GM19240 (cell line): ENCODE data around the gene KLF5.
"Not testable (repeated sequence)": the region's sequence is repeated elsewhere in the genome, so short reads cannot be mapped to it uniquely, and the experiment has no call there.

Source experiments
- DNase-seq: peaks from one replicate; pipeline ENCODE4 v3.0.0; 2011; ENCODE audit warnings: low spot score; ENCODE audit not compliant: insufficient read length

KLF5 gene

DNA sequence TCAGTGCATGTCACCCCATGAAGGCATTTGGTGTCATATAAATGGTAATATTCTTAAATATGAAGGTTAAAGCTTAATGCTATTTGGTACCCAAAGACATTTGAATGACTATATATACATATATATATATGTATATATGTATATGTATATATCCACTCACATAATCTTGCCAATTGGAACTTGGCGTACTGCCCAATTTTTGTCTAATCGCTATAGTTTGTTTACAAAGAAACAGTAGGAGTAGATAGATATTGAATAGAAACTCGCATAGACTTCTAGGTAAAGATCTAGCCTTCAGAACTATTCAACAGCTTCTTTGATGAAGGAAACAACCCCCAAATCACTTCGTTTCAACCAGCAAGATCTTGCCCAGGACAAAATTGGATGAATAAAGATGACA, 24.1 kb downstream of the KLF5 start:
- DNase-seq = no peak

- no peak for DNase-seq
These were observed 29.6 kb downstream of the KLF5 start for GRCh38 chr13:73088332-73088935.

GRCh38 chr13:73089213-73089612, 30.4 kb downstream of the KLF5 start:
- DNase-seq = no peak

DNA sequence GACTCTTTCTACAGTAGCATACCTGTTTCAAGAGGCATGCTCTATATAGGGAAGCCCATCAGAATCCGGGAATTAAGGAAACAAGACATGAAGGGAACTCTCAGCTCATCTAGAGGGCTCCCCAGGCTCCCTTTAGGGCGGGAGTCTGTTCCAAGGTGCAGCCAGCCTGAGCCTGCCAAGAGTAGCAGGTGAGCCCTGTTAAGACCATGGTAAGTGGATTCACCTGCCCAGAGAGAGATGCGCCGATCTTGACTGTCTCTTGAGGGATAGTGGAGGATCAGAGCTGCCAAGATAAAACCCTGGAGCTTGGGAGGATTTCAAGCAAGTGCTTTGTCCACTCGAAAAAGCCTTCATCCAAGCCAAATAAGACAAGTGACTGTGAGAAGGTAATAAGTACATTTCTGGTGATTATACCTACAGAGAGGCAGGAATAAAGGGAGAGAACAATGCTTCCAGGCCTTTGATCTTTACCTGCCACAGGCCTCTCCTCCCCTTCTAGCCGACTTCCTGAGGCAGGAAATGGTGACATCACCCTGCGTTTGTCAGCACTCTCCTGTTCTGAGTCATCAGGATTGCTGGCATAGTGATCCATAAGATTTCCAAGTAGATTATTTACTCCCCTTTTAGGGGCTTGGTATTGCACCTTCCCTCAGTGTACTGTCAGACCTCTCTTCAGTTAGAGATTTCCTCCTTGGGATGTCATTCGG, 31.5 kb downstream of the KLF5 start:
- no peak for DNase-seq

GRCh38 chr13:73090823-73091187, 32.0 kb downstream of the KLF5 start:
- DNase-seq = no peak

GRCh38 chr13:73092829-73093228, 34.0 kb downstream of the KLF5 start:
- no peak for DNase-seq

- no peak for DNase-seq
These were observed 37.4 kb downstream of the KLF5 start for GRCh38 chr13:73096173-73096572.

DNA sequence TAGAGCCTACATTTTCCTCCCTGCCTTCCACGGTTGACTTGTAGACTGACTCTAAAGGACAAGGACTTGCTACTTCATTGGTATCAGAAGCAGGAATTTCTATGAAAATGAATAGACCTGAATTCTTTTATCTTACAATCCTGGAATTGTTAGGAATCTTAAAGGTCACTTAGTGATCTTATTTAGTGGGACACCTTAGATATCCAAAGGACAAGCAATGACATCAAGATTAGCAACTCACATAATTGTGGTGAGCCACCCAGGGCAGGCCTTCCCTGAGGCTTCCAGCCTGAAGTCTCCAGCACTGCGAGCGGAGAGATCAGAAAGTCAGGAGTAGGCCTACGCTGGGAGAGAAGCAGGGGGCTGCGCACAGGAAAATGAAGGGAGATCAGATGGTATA, 37.8 kb downstream of the KLF5 start:
- DNase-seq = no peak

- DNase-seq = not testable (repeated sequence)
These were observed 42.0 kb downstream of the KLF5 start for GRCh38 chr13:73100781-73101180.

DNA sequence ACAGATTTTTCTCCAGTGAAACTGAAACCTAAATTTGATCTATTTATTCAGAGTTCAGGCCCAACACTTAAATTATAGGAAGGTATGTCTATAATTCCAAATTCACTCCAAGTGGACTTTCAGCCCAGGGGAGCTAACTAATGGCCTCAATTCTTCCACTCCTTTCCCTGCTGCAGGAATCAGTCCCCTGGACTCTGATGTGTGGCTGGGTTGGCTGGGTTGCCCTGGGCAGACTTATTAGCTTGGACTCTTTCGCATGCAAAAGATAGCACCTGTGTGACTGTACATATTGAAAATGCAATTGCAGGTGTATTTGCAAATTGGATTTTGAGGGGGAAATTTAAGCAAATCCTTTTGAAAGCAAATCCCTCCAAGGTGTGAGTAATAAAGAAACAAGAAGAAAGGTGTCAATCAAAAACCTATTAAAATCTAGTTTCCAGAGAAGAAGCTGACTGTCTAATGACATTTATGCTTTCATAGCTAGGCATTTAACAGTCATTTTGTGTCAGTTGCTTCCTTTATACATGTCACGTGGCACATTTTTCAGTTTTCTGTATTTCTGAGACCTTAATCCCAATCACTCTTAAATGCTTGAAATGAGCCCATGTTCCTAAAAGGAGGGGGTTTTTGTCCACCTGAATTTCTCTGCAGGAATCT, 42.7 kb downstream of the KLF5 start:
- no peak for DNase-seq

DNA sequence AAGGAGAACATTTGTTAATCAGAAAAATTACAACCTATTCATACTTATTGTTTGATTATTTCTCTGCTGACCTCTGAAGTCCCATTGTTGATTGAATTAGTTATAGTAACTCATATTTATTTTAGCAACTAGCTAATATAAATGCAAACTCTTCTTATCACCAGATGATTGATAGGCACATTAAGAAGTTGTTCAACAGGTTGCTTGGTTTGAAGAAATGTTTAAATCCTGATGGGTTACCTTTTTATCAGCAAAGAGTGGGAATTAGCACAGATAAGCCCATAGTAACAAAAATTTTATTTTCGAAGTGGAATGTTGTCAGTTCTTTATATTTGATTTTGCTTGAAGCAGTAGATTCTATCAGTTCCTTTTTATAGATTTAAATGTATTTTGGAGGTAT, 44.4 kb downstream of the KLF5 start:
- no peak for DNase-seq

DNA sequence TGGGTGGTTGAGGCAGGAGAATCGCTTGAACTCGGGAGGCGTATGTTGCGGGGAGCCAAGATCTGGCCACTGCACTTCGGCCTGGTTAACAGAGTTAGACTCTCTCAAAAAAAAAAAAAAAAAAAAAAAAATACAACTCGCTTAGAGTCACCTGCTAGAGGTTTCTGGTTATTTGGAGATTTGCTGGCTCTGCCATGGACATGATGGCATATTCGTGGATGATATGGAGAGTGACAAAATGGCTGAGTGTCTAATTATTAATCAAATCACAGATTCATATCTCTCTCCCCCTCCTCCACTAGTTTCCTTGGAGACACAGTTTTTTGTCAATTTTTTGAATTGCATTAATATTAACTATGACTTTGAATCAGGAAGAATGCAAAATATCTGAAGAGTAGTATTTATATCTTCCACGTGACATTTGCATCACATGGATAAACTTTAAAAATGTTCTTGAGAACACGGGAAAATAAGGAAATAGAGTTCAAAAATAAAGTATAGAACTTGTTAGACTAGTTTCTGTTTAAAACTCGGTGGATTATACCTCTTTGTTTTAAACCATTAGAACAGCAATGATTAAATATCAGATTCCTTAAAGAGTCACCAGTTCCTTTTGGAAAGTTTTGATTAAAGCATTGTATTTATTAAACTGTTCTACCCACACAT, 47.8 kb downstream of the KLF5 start:
- DNase-seq = no peak

- DNase-seq = no peak
These were observed 48.7 kb downstream of the KLF5 start for GRCh38 chr13:73107481-73107880.

- DNase-seq = no peak
These were observed 49.2 kb downstream of the KLF5 start for GRCh38 chr13:73107970-73108369.

DNA sequence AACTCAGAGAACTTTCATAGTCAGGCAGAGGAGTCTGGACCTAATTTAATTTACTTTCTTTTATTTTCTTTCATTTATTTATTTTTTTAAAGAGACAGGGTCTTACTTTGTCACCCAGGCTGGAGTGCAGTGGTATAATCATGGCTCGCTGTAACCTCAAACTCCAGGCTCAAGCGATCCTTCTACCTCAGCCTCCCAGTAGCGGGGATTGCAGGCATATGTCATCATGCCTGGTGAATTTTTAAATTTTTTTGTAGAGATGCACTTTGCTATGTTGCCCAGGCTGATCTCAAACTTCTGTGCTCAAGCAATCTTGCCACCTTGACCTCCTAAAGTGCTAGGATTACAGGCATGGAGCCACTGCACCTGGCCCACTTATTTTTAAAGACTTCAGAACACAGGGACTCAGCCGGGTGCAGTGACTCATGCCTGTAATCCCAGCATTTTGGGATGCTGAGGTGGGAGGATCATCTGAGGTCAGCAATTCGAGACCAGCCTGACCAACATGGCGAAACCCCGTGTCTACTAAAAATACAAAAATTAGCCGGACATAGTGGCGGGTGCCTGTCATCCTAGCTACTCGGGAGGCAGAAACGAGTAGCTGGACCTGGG, 50.6 kb downstream of the KLF5 start:
- DNase-seq = no peak

GRCh38 chr13:73109969-73110368, 51.2 kb downstream of the KLF5 start:
- DNase-seq = no peak

GRCh38 chr13:73110814-73111213, 52.0 kb downstream of the KLF5 start:
- no peak for DNase-seq

DNA sequence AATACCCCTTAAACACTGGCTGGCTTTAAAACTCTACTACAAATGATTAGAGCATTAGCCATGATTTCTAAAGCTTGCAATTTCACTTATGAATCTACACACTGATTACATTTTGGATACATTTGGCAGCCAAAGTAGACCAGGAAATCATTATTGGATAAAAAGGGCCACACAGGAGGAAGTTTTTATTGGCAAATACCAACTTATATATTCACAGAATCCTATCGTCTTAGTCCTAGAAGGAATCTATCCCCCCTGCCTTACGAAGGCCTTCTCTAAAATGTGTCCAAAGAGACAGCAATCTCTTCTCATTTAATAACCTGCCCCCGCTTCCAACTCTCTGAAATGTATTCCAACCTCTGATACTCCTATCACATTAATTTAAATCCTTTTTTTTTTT, 52.5 kb downstream of the KLF5 start:
- DNase-seq = no peak

GRCh38 chr13:73119612-73120011, 60.8 kb downstream of the KLF5 start:
- no peak for DNase-seq
